ENCODE measurements around the gene YTHDF2.

Gene YTHDF2

DNA sequence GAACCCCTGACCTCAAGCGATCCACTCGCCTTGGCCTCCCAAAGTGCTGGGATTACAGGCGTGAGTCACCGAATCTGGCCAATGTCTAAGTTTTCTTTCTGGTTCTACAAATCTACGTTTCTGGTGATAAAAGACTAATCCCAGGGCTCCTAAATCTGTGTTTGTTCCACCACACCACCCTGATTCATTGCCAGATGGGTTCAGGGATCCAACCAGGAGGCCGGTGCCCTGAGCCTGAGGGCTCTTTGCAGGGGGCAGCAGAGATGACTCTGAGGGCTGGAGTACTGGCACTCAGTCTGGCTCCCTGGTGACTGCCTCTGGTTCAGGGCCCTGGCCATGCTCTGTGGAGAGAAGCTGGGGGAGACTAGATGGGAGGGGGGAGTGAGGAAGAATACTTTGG, 64.7 kb downstream of the YTHDF2 start:
- no peak for DNase-seq (ENCODE audit: low read depth)

DNA sequence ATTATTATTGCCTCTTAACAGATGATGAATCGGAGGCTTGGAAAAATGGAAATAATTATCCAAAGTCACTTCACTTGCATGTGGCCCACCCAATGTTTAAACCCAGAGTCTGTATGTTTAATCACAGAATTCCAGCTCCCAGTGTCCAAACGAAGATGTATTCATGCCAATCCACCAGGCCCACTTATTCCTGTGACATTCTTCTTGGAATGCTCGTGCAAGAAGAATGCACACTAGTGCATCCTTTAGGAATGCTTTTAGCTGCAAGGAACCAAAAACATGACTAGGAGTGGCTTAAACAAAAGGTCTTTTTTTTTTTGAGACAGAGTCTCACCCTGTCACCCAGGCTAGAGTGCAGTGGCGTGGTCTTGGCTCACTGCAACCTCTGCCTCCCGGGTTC, 66.3 kb downstream of the YTHDF2 start:
- no peak for DNase-seq (ENCODE audit: low read depth)

GRCh38 chr1:28803662-28804061, 66.9 kb downstream of the YTHDF2 start:
- no peak for DNase-seq (ENCODE audit: low read depth)

GRCh38 chr1:28804071-28804470, 67.3 kb downstream of the YTHDF2 start:
- DNase-seq (ENCODE audit: low read depth), result no peak

GRCh38 chr1:28807046-28807445, 70.3 kb downstream of the YTHDF2 start:
- no peak for DNase-seq (ENCODE audit: low read depth)

- no peak for DNase-seq (ENCODE audit: low read depth)
Observed at GRCh38 chr1:28807986-28808385, 71.2 kb downstream of the YTHDF2 start.

GRCh38 chr1:28811369-28811765, 74.6 kb downstream of the YTHDF2 start:
- no peak for DNase-seq (ENCODE audit: low read depth)

DNA sequence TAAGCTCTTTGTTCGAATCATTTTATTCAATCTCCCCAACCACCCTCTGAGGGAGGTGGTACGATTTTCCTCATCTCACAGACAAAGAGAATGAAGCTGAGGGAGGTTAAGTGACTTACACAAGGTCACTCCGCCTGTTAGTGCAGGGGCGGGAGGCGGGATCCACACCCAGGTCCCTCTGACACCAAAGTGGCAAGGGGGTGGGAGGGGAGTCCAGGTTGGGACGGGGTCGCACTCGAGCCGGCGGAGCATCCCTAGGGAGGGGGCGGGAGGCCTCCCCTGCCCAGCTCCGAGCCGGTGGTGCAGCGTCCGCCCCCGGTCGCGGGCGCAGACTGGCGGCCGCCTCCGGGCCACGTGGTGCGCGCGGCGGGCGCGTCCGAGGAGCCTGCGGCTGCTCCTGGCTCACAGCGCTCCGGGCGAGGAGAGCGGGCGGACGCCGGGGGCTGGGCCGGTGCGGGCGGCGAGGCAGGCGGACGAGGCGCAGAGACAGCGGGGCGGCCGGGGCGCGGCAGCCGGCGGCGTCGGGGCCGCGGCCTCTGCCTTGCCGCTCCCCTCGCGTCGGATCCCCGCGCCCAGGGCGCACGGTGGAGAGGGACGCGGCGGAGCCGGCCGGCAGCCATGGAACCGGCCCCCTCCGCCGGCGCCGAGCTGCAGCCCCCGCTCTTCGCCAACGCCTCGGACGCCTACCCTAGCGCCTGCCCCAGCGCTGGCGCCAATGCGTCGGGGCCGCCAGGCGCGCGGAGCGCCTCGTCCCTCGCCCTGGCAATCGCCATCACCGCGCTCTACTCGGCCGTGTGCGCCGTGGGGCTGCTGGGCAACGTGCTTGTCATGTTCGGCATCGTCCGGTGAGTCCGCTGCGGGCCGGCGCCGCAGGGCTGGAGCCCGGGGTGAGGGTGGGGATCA, 75.3 kb downstream of the YTHDF2 start, which contains the start of gene OPRD1:
OPRD1 (plus strand) TSS at position 405 of the 903 bp plus-strand sequence; CDS start at position 619, 214 bp downstream.
- DNase-seq (ENCODE audit: low read depth), result no peak

GRCh38 chr1:28812669-28813468, 76.1 kb downstream of the YTHDF2 start:
- no peak for DNase-seq (ENCODE audit: low read depth)

GRCh38 chr1:28813931-28814465, 77.3 kb downstream of the YTHDF2 start:
- DNase-seq (ENCODE audit: low read depth), result no peak

DNA sequence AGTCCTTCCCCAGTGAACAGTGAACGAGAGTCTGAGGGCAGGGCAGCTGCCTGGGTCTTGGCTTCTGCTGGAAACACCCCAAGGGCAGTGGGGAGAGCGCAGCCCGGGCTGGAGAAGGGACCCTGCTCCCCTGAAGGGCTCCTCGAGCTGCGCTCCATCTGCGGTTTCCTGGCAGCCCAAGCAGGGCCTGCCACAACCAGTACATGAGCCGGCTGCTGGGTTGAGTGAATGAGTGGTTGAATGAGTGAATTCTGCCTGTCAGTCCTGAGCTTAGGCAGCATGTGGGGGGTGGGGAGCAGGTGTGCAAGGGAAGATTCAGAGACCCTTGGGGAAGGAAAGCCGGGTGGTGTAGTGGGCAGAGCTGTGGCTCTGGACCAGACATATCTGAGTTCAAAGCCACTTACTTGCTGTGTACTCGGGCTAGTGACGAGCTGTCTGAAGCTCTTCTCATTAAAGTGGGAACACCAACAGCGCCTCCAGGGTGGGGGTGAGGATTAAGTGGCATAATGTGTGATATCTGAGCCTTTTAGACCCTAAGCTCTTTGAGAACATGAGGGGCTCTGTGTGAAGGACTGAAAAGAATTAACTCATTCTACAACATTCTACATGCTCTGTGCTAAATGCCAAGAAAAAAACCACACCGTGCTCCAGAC, 78.9 kb downstream of the YTHDF2 start:
- no peak for DNase-seq (ENCODE audit: low read depth)

DNA sequence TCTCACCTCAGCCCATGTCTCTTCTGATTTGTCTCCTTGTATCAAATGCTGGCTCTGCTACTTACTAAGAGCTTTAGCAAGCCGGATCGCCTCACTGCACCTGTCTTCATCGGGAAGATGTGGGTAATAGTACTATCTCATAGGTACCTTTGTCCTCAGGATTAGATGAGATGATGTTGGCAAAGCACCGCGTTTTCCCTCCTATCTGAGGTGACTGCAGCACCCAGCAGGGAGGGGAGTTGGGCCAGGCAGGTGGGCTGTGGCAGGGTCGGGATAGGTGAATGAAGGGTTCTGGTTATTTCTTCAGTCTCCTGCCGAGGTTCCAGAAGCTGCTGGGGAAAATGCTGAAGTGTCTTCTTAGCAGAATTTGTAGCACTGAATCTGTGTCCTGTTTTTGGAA, 80.4 kb downstream of the YTHDF2 start:
- no peak for DNase-seq (ENCODE audit: low read depth)

DNA sequence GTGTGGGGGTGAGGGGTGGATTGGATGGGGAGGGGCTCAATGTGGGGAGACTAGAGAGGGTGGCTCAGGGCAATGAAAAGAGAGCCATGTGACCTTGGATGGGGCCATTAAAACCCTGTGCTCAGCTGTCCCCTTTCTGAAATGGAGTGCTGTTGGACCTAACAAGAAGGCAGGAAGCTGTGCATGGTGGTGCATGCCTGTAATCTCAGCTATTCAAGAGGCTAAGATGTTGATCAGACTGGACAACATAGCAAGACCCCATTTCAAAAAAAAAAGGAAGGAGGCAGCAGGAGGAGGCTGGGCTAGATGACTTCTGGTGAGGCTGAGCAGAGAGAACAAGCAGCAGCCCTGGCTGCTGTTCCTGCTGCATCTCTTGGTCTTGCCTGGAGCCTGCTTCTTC, 82.3 kb downstream of the YTHDF2 start:
- DNase-seq (ENCODE audit: low read depth), result no peak

Data from stimulated activated CD8-positive, alpha-beta memory T cell treated with anti-CD3 and anti-CD28 coated beads, Interleukin-7, amount 100 ng/mL, for 24 hours (primary cell).